HL-60/S4 treated with phorbol 12-myristate 13-acetate at 8.2 ng/mL for 4 days and 3 days (cell line): ENCODE results near the gene HSD11B1L.

Experiments used
- in situ Hi-C: fragments of 300-500 bp; cut with MboI; formaldehyde crosslinking; loops from 2 replicates; pipeline ENCODE4 v1.15.0; 2022; ENCODE audit warnings: low sequenced_read_pairs

Gene HSD11B1L

GRCh38 chr19:5666921-5667610 lies 13.8 kb upstream of the HSD11B1L start:
- in situ Hi-C loops: no loop called here

GRCh38 chr19:5667751-5668271 lies 13.0 kb upstream of the HSD11B1L start:
- in situ Hi-C loops: no loop called here

- in situ Hi-C loops: no loop called here
Measured at GRCh38 chr19:5669212-5669611, 11.6 kb upstream of the HSD11B1L start.

GRCh38 chr19:5671600-5671999 lies 9.2 kb upstream of the HSD11B1L start:
- in situ Hi-C loops: no loop called here

- in situ Hi-C loops: no loop called here
Measured at GRCh38 chr19:5672708-5673459, 7.9 kb upstream of the HSD11B1L start.

GRCh38 chr19:5673752-5674151 lies 7.1 kb upstream of the HSD11B1L start:
- in situ Hi-C loops: no loop called here

- in situ Hi-C loops: no loop called here
Measured at GRCh38 chr19:5674714-5675113, 6.1 kb upstream of the HSD11B1L start.

- in situ Hi-C loops: no loop called here
Measured at GRCh38 chr19:5676105-5676771, 4.6 kb upstream of the HSD11B1L start.

GRCh38 chr19:5676772-5677105 lies 4.1 kb upstream of the HSD11B1L start:
- in situ Hi-C loops: no loop called here

- in situ Hi-C loops: no loop called here
Measured at GRCh38 chr19:5677136-5677535, 3.7 kb upstream of the HSD11B1L start.

- in situ Hi-C loops: no loop called here
Measured at GRCh38 chr19:5677580-5677979, 3.2 kb upstream of the HSD11B1L start.

- in situ Hi-C loops: no loop called here
Measured at GRCh38 chr19:5678071-5678718, 2.6 kb upstream of the HSD11B1L start.

GRCh38 chr19:5679289-5680083 lies 1.3 kb upstream of the HSD11B1L start:
- in situ Hi-C loops: no loop called here

GRCh38 chr19:5680084-5680436 lies 767 bp upstream of the HSD11B1L start:
- in situ Hi-C loops: no loop called here

- in situ Hi-C loops: no loop called here
Measured at GRCh38 chr19:5681391-5682106, 722 bp downstream of the HSD11B1L start.

- in situ Hi-C loops: no loop called here
Measured at GRCh38 chr19:5682107-5682482, 1.3 kb downstream of the HSD11B1L start.

GRCh38 chr19:5683177-5683886 lies 2.5 kb downstream of the HSD11B1L start:
- in situ Hi-C loops: no loop called here

GRCh38 chr19:5684694-5685430 lies 4.0 kb downstream of the HSD11B1L start:
- in situ Hi-C loops: no loop called here

GRCh38 chr19:5686326-5686646 lies 5.5 kb downstream of the HSD11B1L start:
- in situ Hi-C loops: no loop called here
